Endothelial cell of umbilical vein (primary cell): ENCODE data around the gene ZFPM1. TPM values are rescaled to one million over a fixed set of nuclear protein-coding genes. Genes with fewer than 3 reads are reported as not detected.

Source experiments
- BruUV-seq: library from RNA; stranded (reverse); fragments of 400-500 nt; replicated peaks from 2 replicates; lab custom pipeline; 2021; lab: Mats Ljungman, UMichigan
- CTCF ChIA-PET: fragments of 300-600, 350-600 bp; sonication (Branson Sonifier 250); formaldehyde crosslinking; loops from one replicate; lab custom pipeline; 2021; ENCODE audit warnings: antibody characterized with exemption, inconsistent platforms; lab: Charles Lee
- POLR2A ChIA-PET: fragments of 300-600, 350-600 bp; sonication (Branson Sonifier 250); formaldehyde crosslinking; loops from one replicate; lab custom pipeline; 2021; ENCODE audit warnings: antibody characterized with exemption, inconsistent platforms; lab: Charles Lee
- DNase-seq: peaks from one replicate; pipeline ENCODE4 v3.0.0-alpha.2; 2011; ENCODE audit warnings: low read depth, low spot score
- FAIRE-seq: peaks from 2 replicates; lab custom pipeline; 2011; peaks lifted over from hg19 to GRCh38; lab: Jason Lieb, UNC
- H2AFZ ChIP-seq: 2 replicates; pipeline ENCODE4 v1.6.0; 2012; ENCODE audit warnings: low read depth, low read length, control low read depth, inconsistent platforms
- H3K27ac ChIP-seq: 2 replicates; pipeline ENCODE4 v1.5.1; 2011; ENCODE audit warnings: low read depth, mild to moderate bottlenecking, control low read depth, low read length, moderate library complexity; ENCODE audit not compliant: insufficient read depth
- H3K27me3 ChIP-seq, 2 experiments: 2 replicates each; pipeline versions ENCODE4 v1.6.0 to v1.6.1; 2011; ENCODE audit warnings: low read length in 2 of 2, mixed read lengths in 1 of 2; ENCODE audit not compliant: control insufficient read depth in 2 of 2, insufficient read depth in 2 of 2
- H3K36me3 ChIP-seq, 2 experiments: 2 replicates in 1 of 2; 3 replicates in 1 of 2; pipeline ENCODE4 v1.5.1; 2011; ENCODE audit warnings: low read length in 2 of 2, mild to moderate bottlenecking in 1 of 2, moderate library complexity in 1 of 2; ENCODE audit not compliant: control insufficient read depth in 2 of 2, insufficient read depth in 2 of 2; ENCODE audit errors: extremely low read depth in 1 of 2
- H3K4me1 ChIP-seq: 3 replicates; pipeline ENCODE4 v1.5.1; 2011; ENCODE audit warnings: mild to moderate bottlenecking, low read length; ENCODE audit not compliant: control insufficient read depth, insufficient read depth; ENCODE audit errors: extremely low read depth
- H3K4me2 ChIP-seq: 2 replicates; pipeline ENCODE4 v1.6.1; 2011; ENCODE audit warnings: low read length, control low read depth, mixed read lengths; ENCODE audit not compliant: insufficient read depth
- H3K4me3 ChIP-seq, 3 experiments: fragments of 200-600 bp in 1 of 3; sonication (generic), shearing (Covaris generic) in 1 of 3; replicated peaks in 1 of 3; 2 replicates each; pipeline ENCODE4 v1.5.1; 2011 to 2016; ENCODE audit warnings: control low read depth in 3 of 3, low read length in 3 of 3, mild to moderate bottlenecking in 2 of 3, inconsistent platforms in 1 of 3, low read depth in 1 of 3, moderate library complexity in 1 of 3; ENCODE audit not compliant: insufficient read depth in 1 of 3
- H3K79me2 ChIP-seq: 2 replicates; pipeline ENCODE4 v1.6.0; 2012; ENCODE audit warnings: low read length, inconsistent platforms; ENCODE audit not compliant: control insufficient read depth, insufficient read depth
- H3K9ac ChIP-seq: replicated peaks from 2 replicates; pipeline ENCODE3; 2011; ENCODE audit warnings: low read length, control low read depth; ENCODE audit not compliant: insufficient read depth; ENCODE audit errors: extremely low read depth
- H3K9me1 ChIP-seq: replicated peaks from 3 replicates; pipeline ENCODE4 v1.6.0; 2011; ENCODE audit warnings: mild to moderate bottlenecking, low read length; ENCODE audit not compliant: control insufficient read depth, insufficient read depth; ENCODE audit errors: extremely low read depth
- H3K9me3 ChIP-seq: replicated peaks from 2 replicates; pipeline ENCODE4 v1.5.1; 2012; ENCODE audit warnings: low read length, inconsistent platforms; ENCODE audit not compliant: control insufficient read depth, insufficient read depth
- H4K20me1 ChIP-seq: replicated peaks from 2 replicates; pipeline ENCODE3; 2011; ENCODE audit warnings: mild to moderate bottlenecking, low read length; ENCODE audit not compliant: control insufficient read depth, insufficient read depth; ENCODE audit errors: extremely low read depth
- CTCF ChIP-seq, 2 donors: IDR thresholded peaks; 1 replicate in 1 of 2; 2 replicates in 1 of 2; pipeline ENCODE4 v1.5.1; 2011; ENCODE audit warnings: low read length in 2 of 2, mild to moderate bottlenecking in 2 of 2, moderate library complexity in 2 of 2, control low read depth in 1 of 2, inconsistent platforms in 1 of 2, low read depth in 1 of 2; ENCODE audit not compliant: insufficient read depth in 1 of 2; ENCODE audit errors: extremely low read depth in 1 of 2
- EZH2 ChIP-seq: IDR thresholded peaks from 2 replicates; pipeline ENCODE4 v1.6.1; 2012; ENCODE audit warnings: borderline replicate concordance, low read depth, mild to moderate bottlenecking, moderate library complexity, low read length, inconsistent platforms; ENCODE audit not compliant: severe bottlenecking
- FOS ChIP-seq: IDR thresholded peaks from 2 replicates; pipeline ENCODE4 v1.6.1; 2011; ENCODE audit warnings: mild to moderate bottlenecking, low read length, moderate library complexity, borderline replicate concordance; ENCODE audit not compliant: insufficient read depth
- GATA2 ChIP-seq: IDR thresholded peaks from 2 replicates; pipeline ENCODE4 v1.7.0; 2011; ENCODE audit warnings: low read depth, mild to moderate bottlenecking, moderate library complexity, mixed read lengths, low read length; ENCODE audit not compliant: insufficient read length, insufficient read depth
- JUN ChIP-seq: IDR thresholded peaks from 2 replicates; pipeline ENCODE4 v1.6.1; 2011; ENCODE audit warnings: borderline replicate concordance, low read depth; ENCODE audit not compliant: insufficient read length, insufficient read depth
- MYC ChIP-seq: IDR thresholded peaks from one replicate; pipeline ENCODE4 v1.6.1; 2011; ENCODE audit warnings: mild to moderate bottlenecking, low read depth, low read length
- POLR2A ChIP-seq: IDR thresholded peaks from 2 replicates; pipeline ENCODE4 v1.6.1; 2012; ENCODE audit warnings: low read depth, mild to moderate bottlenecking, control low read depth, low read length
- POLR2AphosphoS5 ChIP-seq: IDR thresholded peaks from 2 replicates; pipeline ENCODE4 v1.6.1; 2012; ENCODE audit warnings: low read depth, mild to moderate bottlenecking, control low read depth, low read length, moderate library complexity; ENCODE audit not compliant: insufficient read depth
- dilution Hi-C: fragments of 300-500 bp; cut with MboI; formaldehyde crosslinking; loops from one replicate; pipeline ENCODE4 v1.15.0; 2019; ENCODE audit warnings: low sequenced_read_pairs; ENCODE audit not compliant: extremely low pct_ligation_motif_present
- intact Hi-C: fragments of 100-400 bp; cut with micrococcal nuclease; formaldehyde crosslinking; loops from one replicate; pipeline ENCODE4 v1.10.0; 2022
- polyA plus RNA-seq, 4 experiments: library from polyadenylated mRNA; depleted of rRNA in 3 of 4; stranded (reverse) in 3 of 4; unstranded in 1 of 4; fragments of >200 nt; gene quantifications; 2 replicates each; pipeline versions ENCODE4 v1.2.1 to v1.2.3, GENCODE V29; 2011 to 2012; ENCODE audit warnings: missing spikeins in 1 of 4
- total RNA-seq: library from RNA; stranded (reverse); gene quantifications from 2 replicates; pipeline ENCODE4 v1.2.3, GENCODE V29; 2021
- TF ChIP-seq, protein P1 (sequence below): IDR thresholded peaks from 2 replicates; pipeline ENCODE4 v1.6.1; 2011; ENCODE audit not compliant: insufficient read depth, insufficient read length

The ZFPM1 gene
- total and polyA plus RNA-seq, 2 donors (not counting 3 experiments of a cell fraction or from before 2014, with no cell fraction given), result 0.37 to 7.5 TPM

GRCh38 chr16:88514526-88515232, 61.6 kb downstream of the ZFPM1 start:
- Histone ChIP-seq H3K79me2 (no peaks in the 10 kb centered on the region), H3K36me3 (no peaks in the 10 kb centered on the region), H3K9me1 (no peaks in the 10 kb centered on the region), H3K4me1 (no peaks in the 10 kb centered on the region), H3K9ac (no peak overlapping the region), H3K27ac (no peak overlapping the region), H2AFZ (no peak overlapping the region), H3K4me3 (no peak overlapping the region), H3K9me3 (no peaks in the 10 kb centered on the region), H3K27me3 (no peaks in the 10 kb centered on the region), H3K4me2 (no peak overlapping the region), H4K20me1 (peaks cover 3% of the 10 kb centered on the region)
- BruUV-seq, result no TSS peak
- DNase-seq (no peak), FAIRE-seq (no peak)
- dilution Hi-C loops, result no loop called here
- CTCF ChIA-PET, result no interaction called here
- TF ChIP-seq EZH2, result no peak
- no peak for TF ChIP-seq GATA2
- TF ChIP-seq MYC, result no peak
- TF ChIP-seq POLR2A, result no peak
- TF ChIP-seq, protein P1, sequence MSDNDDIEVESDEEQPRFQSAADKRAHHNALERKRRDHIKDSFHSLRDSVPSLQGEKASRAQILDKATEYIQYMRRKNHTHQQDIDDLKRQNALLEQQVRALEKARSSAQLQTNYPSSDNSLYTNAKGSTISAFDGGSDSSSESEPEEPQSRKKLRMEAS, result no peak
- TF ChIP-seq CTCF (IDR thresholded peaks at IDR 0.05; ENCODE audit: extremely low read depth in 1 of 2, insufficient read depth in 1 of 2, low read depth in 1 of 2, low read length in 2 of 2), result no peak
- TF ChIP-seq POLR2AphosphoS5, result no peak
- TF ChIP-seq FOS, result no peak
- TF ChIP-seq JUN, result no peak
- intact Hi-C loops, result no loop called here
- POLR2A ChIA-PET, result no interaction called here
